COLO668 (cell line): Measurements from ENCODE around the gene LMTK3.
"Not testable (repeated sequence)": the region's sequence is repeated elsewhere in the genome, so short reads cannot be mapped to it uniquely, and the experiment has no call there.

Source experiments
- DNase-seq: peaks from one replicate; lab custom pipeline; 2025; ENCODE audit not compliant: unreplicated experiment; lab: John Stamatoyannopoulos, UW

Gene LMTK3

DNA sequence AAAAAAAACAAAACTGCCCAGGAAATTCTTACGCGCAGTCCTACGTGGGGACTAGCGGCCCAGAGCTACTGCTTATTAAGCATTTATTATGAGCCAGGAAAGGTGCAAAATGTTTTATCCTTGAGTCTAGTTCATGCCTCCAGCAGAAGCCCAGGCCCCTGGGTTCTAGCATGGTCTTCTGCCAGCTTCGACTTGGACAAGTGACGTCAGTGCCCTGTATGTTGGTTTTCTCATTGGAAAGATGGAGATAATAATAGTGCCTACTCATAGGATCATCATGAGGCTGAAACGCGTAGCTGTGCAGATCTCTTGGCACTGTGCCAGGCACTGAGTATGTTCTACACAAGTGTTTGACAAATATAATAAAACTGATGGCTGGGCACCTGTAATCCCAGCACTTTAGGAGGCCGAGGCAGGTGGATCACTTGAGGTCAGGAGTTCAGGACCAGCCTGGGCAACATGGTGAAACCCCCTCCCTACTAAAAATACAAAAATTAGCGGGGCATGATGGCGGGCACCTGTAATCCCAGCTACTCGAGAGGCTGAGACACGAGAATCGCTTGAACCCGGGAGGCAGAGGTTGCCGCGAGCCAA, 28.0 kb upstream of the LMTK3 start:
- DNase-seq: peak; percentile 97

DNA sequence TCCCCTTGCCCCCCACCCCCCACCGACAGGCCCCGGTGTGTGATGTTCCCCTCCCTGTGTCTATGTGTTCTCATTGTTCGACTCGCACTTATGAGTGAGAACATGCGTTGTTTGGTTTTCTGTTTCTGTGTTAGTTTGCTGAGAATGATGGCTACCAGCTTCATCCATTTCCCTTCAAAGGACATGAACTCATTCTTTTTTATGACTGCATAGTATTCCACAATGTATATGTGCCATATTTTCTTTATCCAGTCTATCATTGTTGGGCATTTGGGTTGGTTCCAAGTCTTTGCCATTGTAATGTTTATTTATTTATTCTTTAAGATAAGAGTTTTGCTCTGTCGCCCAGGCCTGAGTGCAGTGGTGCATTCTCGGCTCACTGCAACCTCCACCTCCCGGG, 26.4 kb upstream of the LMTK3 start:
- DNase-seq: not testable (repeated sequence)

DNA sequence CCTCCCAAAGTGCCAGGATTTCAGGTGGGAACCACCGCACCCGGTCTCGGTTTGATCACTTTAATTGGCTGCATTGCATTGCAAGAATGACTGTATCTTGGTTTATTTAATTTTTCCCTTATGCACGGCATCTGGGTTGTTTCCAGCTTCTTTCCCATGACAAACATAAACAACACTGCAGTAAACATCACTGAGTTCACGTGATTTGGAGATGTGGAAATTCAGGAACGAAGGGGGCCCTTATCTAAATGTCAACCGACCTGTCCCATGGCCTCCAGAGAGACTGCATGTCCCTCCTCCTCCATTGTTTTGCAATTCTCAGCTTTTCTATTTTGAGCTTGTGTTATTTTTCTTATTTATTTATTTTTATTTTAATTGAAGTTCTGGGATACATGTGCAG, 25.9 kb upstream of the LMTK3 start:
- no peak for DNase-seq

DNA sequence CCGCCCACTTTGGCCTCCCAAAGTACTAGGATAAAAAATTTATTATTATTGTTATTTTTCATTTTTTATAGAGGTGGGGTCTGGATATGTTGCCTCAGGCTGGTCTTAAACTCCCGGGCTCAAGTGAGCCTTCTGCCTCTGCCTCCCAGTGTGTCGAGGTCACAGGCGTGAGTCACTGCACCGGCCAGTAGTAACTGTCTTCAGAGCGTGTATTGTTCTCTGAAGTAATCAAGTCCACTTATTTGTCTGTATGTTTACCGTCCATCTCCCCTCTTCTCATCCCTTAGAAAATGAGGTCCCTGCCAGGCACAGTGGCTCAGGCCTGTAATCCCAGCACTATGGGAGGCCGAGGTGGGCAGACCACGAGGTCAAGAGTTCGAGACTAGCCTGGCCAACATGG, 22.1 kb upstream of the LMTK3 start:
- DNase-seq: no peak

DNA sequence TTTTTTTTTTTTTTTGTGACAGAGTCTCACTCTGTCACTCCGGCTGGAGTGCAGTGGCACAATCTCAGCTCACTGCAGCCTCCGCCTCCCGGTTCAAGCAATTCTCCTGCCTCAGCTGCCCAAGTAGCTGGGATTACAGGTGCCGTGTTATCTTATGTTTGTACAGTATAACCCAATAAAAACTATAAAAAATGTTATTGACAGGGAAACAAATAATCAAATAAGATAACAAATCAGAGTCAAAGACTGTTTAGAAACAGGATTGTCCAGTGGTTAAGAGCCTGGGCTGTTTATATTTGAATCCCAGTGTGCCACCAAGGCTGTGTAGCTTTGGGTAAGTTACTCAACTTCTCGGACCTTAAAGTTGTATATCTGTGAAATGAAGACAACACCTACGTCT, 19.1 kb upstream of the LMTK3 start:
- no peak for DNase-seq

DNA sequence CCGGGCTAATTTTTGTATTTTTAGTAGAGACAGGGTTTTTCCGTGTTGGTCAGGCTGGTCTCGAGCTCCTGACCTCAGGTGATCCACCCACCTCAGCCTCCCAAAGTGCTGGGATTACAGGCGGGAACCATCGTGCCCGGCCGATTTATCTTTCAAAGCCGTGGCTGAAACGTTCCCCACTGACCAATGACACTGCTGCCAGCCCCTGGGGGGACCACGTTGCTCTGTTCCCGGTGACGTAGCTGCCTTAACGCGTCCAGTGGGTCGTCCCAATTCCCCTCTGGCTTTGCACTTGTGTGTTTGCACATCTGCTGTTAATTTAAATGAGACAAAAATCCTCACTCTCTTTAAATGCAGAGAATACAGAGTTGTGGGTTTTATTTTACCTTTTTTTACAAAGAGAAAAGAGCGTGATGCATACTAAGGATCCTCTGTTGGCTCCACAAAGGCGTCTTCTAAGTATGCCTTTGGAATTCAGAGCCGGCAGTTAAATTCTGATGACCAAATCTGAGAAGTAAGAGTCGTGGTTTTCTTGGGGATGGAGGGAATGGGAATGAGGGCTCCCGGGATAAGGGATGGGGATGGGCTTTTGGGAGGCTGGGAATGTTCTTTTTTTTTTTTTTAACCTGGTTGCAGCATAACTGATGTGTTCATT, 18.6 kb upstream of the LMTK3 start:
- DNase-seq: no peak

DNA sequence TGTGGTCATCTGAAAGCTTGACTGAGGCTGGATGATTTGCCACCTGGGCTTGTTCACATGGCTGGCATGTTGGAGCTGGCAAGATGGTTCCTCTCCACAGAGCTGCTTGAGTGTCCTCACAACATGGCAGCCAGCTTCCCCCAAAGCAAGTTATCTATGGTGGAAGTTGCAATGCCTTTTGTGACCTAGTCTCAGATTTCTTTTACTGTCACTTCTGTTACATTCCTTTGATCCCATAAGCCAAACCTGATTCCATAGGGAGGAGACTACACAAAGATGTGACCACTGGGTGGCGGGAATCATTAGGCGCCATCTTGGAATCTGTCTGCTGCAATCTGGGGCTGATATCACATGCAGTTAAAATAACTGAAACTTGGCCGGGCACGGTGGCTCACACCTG, 17.5 kb upstream of the LMTK3 start:
- DNase-seq: no peak

DNA sequence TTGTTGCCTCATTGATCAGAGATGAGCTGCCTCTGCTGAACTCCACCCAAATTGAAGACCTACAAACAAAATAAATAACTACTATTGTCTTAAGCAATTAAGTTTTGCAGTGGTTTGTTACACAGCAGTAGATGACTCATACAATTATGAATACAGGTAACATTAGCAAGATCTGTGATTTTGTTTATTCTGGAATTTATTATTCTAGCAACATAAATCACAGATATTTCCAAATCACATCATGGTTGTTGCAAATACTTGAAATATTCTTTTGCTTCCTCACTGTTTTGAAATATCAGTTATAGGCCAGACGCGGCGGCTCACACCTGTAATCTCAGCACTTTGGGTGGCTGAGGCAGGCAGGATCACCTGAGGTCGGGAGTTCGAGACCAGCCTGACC, 13.1 kb upstream of the LMTK3 start:
- no peak for DNase-seq

DNA sequence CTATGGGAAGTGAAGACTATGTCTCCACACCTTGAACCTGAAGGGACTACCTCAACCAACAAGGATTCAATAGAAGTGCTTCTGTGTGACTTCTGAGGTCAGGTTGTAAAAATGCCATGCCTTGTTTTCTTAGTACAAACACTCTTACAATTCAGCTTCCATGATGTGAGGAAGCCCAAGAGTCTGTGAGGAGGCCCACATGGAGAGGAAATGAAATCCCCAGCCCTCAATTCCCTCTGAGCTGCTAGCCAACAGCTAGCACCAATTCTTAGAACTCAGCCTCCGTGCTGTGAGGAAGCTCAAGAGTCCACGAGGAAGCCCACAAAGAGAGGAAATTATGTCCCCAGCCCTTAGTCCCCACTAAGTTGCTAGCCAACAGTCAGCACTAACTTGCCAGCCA, 12.6 kb upstream of the LMTK3 start:
- no peak for DNase-seq

DNA sequence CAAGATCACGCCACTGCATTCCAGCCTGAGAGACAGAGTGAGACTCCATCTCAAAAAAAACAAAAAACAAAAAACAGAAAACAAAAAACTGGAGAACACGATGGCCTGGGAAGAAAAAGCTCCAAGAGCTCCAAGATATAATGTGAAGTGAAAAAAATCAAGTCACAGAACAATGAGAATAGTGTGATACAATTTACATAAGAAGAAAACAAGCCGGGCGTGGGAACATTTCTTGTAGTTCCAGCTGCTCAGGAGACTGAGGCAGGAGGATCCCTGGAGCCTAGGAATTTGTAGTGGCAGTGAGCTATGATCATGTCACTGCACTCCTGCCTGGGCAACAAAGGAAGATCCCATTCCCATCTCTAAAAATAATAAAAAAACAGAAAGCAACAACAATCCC, 8.5 kb upstream of the LMTK3 start:
- no peak for DNase-seq

DNA sequence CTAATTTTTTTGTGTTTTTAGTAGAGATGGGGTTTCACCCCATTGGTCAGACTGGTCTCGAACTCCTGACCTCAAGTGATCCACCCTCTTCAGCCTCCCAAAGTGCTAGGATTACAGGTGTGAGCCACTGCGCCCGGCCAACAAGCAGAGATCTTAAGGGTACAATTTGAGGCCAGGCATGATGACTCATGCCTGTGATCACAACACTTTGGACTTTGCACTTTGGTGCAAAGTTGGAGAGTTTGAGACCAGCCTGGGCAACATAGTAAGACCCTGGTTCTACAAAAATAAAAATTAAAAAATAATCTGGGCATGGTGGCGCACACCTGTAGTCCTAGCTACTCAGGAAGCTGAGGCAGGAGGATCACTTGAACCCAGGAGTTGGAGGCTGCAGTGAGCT, 7.8 kb upstream of the LMTK3 start:
- not testable (repeated sequence) for DNase-seq

DNA sequence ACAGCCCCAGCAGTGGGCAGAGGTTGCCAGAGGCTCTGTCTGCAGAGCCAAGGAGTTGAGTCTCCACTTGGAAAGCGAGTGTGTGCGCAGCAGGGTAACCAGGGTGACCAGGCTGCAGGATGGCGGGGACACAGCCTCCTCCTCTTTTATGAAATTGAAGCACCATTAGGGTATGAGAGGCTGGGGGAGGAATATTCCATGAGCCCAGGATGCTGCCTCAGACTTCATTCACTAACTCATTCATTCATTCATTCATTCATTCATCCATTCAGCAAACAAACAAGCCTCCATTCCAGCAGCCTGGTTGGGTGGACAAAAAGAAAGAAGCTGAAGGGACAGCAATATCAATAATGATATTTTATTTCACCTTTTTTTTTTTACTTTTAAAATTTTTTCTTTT, 6.6 kb upstream of the LMTK3 start:
- no peak for DNase-seq

DNA sequence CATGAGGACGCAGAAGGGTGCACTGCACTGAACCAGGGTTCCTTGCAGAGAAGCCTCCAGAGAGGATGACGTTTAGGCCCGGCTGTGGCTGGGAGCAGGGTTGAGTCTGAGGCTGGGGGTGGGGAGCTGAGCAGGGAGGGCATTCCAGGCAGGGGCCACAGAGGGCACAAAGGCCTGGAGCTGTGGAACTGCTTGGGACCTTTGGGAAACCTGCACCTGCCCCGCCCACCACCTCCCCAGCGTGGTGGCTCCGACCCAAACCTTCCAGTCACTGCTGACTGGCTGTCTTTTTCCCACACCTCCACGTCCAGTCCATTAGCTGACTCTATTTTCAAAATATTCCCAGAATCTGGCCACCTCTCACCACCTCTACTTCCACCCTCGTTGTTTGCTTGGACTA, 4.9 kb upstream of the LMTK3 start:
- DNase-seq: no peak

DNA sequence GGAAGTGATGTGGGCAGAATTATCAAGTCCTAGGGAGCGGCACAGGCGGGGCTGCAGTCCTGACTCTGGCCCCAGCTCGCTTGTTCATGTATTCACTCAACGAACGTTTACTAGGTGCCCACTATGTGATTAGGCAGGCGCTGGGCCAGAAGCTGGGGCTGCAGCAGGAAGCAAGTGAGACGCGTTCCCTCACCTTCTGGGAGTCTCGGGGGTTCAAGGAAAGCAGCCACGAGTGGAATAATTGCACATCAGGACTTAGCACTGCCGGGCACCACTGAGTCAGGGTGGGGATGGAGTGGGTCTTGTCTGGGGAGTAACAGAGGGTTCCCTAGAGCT, 2.5 kb upstream of the LMTK3 start:
- DNase-seq: no peak

DNA sequence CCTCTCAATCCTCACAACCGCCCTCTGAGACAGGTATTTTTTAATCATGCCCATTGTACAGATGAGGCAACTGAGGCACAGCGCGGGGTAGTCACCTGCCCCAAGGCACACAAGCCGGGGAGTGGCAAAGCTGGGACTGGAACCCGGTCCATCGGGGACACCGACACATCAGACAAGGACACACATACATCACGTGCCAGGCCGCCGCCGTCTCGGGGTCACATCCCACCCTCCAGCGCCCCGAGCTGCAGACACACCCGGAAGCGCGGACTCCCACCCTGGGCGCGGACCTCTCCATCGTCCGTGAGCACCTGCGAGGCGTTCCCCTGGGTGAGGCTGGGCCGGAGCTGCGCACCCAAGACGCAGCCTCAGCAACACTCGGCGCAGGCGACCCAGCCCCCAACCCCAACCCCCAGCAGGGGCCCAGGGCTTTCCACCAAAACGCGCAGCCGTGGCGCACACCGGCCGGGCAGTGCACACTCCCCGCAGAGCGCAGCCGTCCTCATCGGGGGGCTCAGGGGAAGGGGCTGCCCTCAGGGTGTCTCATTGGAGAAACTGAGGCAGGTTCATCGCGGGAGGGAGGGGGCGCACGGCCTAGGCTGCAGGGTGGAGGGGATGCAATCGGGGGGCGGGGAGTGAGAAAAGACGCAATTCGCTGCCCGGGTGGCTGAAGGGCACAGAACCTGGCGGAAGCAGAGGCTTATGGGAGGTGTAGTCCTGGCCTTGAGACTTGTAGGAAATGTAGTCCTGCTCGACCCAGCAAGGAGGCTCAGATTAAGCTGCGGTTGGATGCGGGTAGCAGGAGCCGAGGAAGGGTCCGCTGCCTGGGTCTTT, 1.9 kb upstream of the LMTK3 start:
- peak; percentile 63 for DNase-seq

DNA sequence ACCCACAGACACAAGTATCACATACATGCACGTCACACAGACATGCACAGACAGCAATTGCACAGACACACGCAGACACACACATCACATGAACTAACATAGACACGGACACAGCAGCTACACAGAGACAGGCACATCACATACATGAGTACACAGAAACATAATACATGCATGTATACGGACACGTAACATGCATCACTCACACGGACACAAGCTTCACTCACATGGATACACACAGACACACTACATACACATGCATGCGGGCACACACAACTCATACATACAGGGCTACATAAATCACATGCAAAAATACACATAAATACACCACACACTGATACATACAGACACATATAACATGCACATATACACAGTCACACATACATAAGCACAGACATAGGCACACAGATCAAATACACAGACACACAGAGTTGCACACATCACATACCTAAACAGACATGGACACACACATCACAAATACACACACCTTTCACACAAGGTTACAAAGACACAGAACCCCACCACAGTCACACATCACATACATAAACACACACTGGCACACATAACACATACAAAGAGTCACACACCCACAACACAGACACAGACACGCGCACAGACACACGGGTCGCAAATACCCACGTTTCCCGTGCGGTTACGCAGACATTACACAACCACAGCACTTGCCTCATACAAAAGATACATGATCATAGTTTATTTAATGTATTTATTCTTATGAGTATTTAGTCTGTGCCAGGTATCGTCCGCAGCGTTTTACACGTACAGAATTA, 1.1 kb upstream of the LMTK3 start:
- no peak for DNase-seq

DNA sequence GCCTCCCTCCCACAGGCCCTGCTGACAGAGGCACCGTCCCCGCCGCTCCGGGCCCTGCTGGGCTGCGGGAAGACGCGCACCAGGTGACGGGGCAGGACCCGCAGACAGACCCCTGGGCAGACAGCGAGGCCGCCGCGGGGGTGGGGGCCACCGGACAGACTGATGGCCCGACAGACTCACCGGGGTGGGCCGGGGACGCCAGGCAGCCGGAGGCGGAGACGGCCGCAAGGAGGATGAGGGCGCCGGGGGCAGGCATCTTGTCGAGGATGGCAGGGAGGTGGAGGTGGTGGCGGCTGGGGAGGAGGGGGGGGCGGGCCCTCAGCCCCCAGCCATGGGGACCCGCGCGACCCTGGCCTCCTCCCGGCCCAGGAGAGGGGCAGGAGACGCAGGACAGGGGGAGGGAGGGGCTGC, 309 bp downstream of the LMTK3 start:
- DNase-seq: no peak

DNA sequence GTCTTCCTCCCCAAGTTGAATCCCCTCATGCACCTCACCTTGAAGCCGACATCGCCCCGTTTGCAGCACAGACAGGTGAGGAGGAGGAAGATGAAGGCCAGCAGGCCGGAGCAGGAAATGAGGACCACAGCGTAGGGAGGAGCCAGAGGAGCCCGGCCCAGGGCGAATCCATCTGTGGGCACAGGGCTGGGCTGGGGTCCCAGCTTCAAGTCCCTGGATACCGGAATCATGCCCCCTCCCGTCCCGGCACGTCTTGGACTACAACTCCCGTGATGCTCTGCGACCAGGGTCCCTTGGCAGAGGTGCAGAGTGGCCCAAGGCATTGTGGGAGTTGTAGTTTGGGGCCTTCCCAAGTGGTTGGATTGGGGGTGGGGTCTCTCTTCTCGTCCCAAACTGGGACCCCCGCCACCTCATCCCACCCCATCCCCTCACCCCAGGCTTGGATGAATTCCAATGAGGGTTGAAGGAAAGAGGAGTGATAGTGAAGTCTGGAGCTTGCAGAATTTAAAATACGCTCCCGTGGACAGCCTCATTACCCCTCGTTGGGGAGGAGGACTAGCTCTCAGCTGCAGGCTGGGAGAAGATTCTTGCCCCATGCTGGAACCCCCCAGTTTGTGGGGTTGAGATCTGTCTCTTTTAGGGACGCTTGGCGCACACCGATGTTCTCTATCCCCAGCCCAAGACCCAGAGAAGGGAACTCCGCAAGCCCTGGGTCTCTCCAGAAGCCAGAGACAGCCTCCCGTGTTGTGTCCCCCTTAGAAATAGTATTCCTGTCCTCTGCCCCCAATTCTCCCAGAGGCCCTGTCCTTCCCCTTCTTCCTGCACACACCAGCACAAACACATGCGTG, 990 bp downstream of the LMTK3 start:
- DNase-seq: peak; percentile 40

DNA sequence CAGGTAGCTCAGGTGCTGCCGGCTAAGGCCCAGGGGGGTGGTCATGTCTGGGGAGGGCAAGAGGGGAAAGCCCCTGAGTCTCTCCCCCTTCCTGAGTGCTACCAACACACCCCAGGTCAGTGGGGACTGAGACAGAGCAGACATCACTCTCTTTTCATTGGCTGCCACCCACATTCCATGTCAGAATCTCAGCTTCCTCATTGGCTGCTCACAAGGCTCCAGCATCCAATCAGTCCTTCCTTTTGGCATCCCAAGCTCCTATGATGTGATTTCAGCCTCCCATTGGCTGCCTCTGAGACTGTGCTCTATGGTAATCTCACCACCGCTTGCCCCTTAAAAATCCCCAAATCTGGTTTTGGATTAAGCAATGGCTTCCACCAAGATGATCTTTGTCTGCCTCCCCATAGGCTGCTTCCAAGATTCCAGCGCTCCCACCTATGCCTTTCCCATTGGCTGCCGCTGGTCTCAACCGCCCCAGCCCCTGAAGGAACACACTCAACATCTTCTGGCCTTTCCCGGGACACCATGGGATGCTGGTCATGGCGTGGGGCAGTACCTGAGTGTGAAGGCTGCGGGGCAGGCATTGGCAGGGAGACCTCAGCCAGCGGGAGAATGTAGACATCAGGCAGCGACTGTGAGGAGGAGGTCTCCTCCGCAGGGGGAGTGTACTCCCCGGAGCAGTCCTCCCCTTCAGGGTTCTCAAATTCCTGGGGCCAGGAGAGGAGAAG, 2.0 kb downstream of the LMTK3 start:
- DNase-seq: no peak

DNA sequence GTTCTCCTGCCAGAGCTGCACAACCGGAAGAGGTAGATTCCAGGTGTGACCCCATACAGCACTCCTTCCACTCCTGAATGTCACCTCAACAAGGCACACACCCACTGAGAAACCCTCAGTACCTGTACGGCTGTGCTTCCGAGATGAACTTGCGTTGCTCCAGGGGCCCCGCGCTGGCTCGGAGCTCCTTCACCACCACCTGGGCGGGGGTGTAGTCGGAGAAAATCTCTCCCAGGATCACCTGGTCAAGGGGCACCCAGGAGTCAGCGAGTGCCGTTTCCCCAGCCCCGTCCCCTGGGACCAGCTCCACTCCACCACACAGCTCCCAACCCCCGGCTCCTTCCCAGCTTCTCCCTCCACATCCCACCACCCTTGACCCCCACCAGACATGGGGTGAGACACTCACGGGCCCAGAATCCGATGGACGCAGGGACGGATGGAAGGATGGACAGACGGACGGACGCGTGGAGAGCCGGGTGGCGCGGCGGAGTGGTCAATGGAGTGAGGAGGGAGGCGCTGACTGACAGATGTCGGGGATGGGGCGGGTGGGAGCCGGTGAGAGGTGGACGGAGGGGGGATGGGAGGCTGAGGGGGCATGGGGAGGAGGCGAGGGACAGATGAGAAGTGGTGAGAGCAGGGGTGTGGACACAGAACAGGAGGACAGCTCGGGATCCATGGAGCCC, 2.8 kb downstream of the LMTK3 start:
- DNase-seq: no peak
